Measurements from ENCODE around the gene CAMSAP2. TPM values are rescaled to one million over a fixed set of nuclear protein-coding genes. Genes with fewer than 3 reads are reported as not detected.

CAMSAP2 gene
- total RNA-seq, 1 experiment from 2014 or later: 20.7 TPM

- no peaks in the 10 kb centered on the region for H3K27me3 Mint-ChIP-seq (ENCODE audit: low read depth)
- peaks cover 39% of the 10 kb centered on the region for H3K36me3 Mint-ChIP-seq
- DNase-seq (ENCODE audit: low spot score) (no peak), ATAC-seq (no peak)
- CTCF ChIA-PET: no interaction called here
- no peak overlapping the region for H3K4me3 Mint-ChIP-seq
- no peaks in the 10 kb centered on the region for H3K9me3 Mint-ChIP-seq
- H3K27ac Mint-ChIP-seq: no peak overlapping the region
- POLR2A ChIA-PET: no interaction called here
- TF ChIP-seq, protein P1, sequence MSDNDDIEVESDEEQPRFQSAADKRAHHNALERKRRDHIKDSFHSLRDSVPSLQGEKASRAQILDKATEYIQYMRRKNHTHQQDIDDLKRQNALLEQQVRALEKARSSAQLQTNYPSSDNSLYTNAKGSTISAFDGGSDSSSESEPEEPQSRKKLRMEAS (CRISPR knock-in tag; IDR thresholded peaks at IDR 0.05): no peak
- TF ChIP-seq ARID4B (CRISPR knock-in tag; IDR thresholded peaks at IDR 0.05; ENCODE audit: borderline replicate concordance) (no peak), RORB (CRISPR knock-in tag; IDR thresholded peaks at IDR 0.05) (no peak), NFATC4 (CRISPR knock-in tag; IDR thresholded peaks at IDR 0.05) (no peak), CTCF (IDR thresholded peaks at IDR 0.05) (no peak), KAT7 (CRISPR knock-in tag; IDR thresholded peaks at IDR 0.05; ENCODE audit: borderline replicate concordance) (no peak), TCF7 (CRISPR knock-in tag; IDR thresholded peaks at IDR 0.05; ENCODE audit: low read depth) (no peak), CBFB (CRISPR knock-in tag; IDR thresholded peaks at IDR 0.05; ENCODE audit: low read depth) (no peak), ZNF138 (CRISPR knock-in tag; conservative IDR thresholded peaks at IDR 0.05) (no peak), ATF3 (CRISPR knock-in tag; conservative IDR thresholded peaks at IDR 0.05) (no peak), HMGXB4 (CRISPR knock-in tag; IDR thresholded peaks at IDR 0.05) (no peak), RELA (CRISPR knock-in tag; IDR thresholded peaks at IDR 0.05; ENCODE audit: borderline replicate concordance) (no peak), ATF6 (CRISPR knock-in tag; IDR thresholded peaks at IDR 0.05) (no peak), NR1H2 (CRISPR knock-in tag; IDR thresholded peaks at IDR 0.05) (no peak), CDX4 (CRISPR knock-in tag; IDR thresholded peaks at IDR 0.05; ENCODE audit: borderline replicate concordance) (no peak), ATF2 (CRISPR knock-in tag; IDR thresholded peaks at IDR 0.05; ENCODE audit: borderline replicate concordance, low read depth) (no peak)
- TF ChIP-seq, protein P2, sequence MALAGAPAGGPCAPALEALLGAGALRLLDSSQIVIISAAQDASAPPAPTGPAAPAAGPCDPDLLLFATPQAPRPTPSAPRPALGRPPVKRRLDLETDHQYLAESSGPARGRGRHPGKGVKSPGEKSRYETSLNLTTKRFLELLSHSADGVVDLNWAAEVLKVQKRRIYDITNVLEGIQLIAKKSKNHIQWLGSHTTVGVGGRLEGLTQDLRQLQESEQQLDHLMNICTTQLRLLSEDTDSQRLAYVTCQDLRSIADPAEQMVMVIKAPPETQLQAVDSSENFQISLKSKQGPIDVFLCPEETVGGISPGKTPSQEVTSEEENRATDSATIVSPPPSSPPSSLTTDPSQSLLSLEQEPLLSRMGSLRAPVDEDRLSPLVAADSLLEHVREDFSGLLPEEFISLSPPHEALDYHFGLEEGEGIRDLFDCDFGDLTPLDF (CRISPR knock-in tag; IDR thresholded peaks at IDR 0.05): no peak
- TF ChIP-seq, protein P3, sequence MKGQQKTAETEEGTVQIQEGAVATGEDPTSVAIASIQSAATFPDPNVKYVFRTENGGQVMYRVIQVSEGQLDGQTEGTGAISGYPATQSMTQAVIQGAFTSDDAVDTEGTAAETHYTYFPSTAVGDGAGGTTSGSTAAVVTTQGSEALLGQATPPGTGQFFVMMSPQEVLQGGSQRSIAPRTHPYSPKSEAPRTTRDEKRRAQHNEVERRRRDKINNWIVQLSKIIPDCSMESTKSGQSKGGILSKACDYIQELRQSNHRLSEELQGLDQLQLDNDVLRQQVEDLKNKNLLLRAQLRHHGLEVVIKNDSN (CRISPR knock-in tag; IDR thresholded peaks at IDR 0.05): no peak
- TF ChIP-seq, protein P4, sequence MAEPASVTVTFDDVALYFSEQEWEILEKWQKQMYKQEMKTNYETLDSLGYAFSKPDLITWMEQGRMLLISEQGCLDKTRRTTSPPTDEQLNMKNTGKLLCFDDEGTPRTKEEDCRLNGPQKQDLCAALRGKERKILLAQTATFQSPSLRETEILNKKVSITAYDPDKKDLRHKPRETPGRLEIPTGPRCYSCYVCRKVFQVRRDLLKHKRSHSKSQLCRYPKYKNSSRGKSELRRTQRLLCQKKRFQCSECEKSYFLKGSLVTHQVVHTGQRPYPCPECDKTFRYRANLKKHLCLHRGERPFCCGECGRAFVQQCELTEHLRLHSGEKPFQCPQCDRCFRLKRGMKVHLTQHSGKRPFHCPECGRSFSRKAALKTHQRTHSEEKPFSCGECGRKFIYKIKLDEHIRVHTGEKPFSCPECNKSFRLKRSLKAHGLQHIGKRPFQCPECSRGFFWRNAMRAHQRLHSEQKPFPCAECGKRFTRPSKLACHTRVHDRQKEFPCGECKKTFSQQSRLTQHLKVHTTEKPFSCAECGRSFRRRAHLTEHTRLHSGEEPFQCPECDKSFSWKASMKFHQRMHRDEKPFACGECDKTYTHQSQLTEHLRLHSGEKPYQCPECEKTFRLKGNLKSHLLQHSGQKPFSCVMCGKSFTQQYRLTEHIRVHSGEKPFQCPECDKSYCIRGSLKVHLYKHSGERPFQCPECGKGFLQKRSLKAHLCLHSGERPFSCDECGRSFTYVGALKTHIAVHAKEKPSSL (CRISPR knock-in tag; conservative IDR thresholded peaks at IDR 0.05): no peak
- peaks cover 8% of the 10 kb centered on the region for H3K4me1 Mint-ChIP-seq
Observed at GRCh38 chr1:200849430-200849829, 110.7 kb downstream of the CAMSAP2 start.
